GM23338 (cell line): ENCODE data around the gene DPYD.

Experiments
- CREB1 ChIP-seq: fragments of 250-450 bp; sonication (Bioruptor Pico); IDR thresholded peaks from 2 replicates; pipeline ENCODE4 v1.5.0; 2020; ENCODE audit warnings: low read depth, mild to moderate bottlenecking, moderate library complexity
- CTCF ChIP-seq, 2 experiments: fragments of 200-600 bp in 1 of 2; sonication (generic) in 1 of 2; conservative IDR thresholded peaks; 2 replicates each; pipeline versions ENCODE4 v1.5.1 to v1.6.1; 2016 to 2017; ENCODE audit warnings: antibody characterized with exemption in 2 of 2, low read depth in 2 of 2, mild to moderate bottlenecking in 2 of 2, moderate library complexity in 1 of 2
- ETS1 ChIP-seq: IDR thresholded peaks from 2 replicates; pipeline ENCODE4 v1.6.1; 2016; ENCODE audit warnings: antibody characterized with exemption
- EZH2 ChIP-seq: fragments of 200-600 bp; sonication (generic); IDR thresholded peaks from one replicate; pipeline ENCODE4 v1.8.0; 2017; ENCODE audit warnings: antibody characterized with exemption, mild to moderate bottlenecking, low read depth; ENCODE audit not compliant: unreplicated experiment
- EZH2phosphoT487 ChIP-seq: fragments of 200-600 bp; sonication (generic); IDR thresholded peaks from one replicate; pipeline ENCODE4 v1.8.1; 2018; ENCODE audit warnings: antibody characterized with exemption; ENCODE audit not compliant: unreplicated experiment
- JUNB ChIP-seq: IDR thresholded peaks from one replicate; pipeline ENCODE4 v1.6.1; 2016; ENCODE audit warnings: antibody characterized with exemption; ENCODE audit not compliant: unreplicated experiment
- NANOG ChIP-seq: IDR thresholded peaks from 2 replicates; pipeline ENCODE4 v1.6.1; 2016; ENCODE audit warnings: antibody characterized with exemption, borderline replicate concordance
- POLR2AphosphoS5 ChIP-seq: IDR thresholded peaks from 2 replicates; pipeline ENCODE4 v1.6.1; 2016; ENCODE audit warnings: antibody characterized with exemption, low read depth
- STAT1 ChIP-seq: IDR thresholded peaks from one replicate; pipeline ENCODE4 v1.6.1; 2016; ENCODE audit warnings: antibody characterized with exemption; ENCODE audit not compliant: unreplicated experiment
- ZNF114 ChIP-seq: fragments of 250-450 bp; sonication (Bioruptor Pico); IDR thresholded peaks from 2 replicates; pipeline ENCODE4 v1.5.0; 2020; ENCODE audit warnings: mild to moderate bottlenecking, moderate library complexity
- ZNF331 ChIP-seq: fragments of 250-450 bp; sonication (Bioruptor Pico); IDR thresholded peaks from 2 replicates; pipeline ENCODE4 v1.5.0; 2020; ENCODE audit warnings: low read depth, mild to moderate bottlenecking, moderate library complexity
- ZNF462 ChIP-seq: fragments of 250-450 bp; sonication (Bioruptor Pico); IDR thresholded peaks from 2 replicates; pipeline ENCODE4 v1.5.0; 2020; ENCODE audit warnings: mild to moderate bottlenecking, moderate library complexity
- TF ChIP-seq, protein P1 (sequence below): IDR thresholded peaks from one replicate; pipeline ENCODE4 v1.6.1; 2018; ENCODE audit warnings: antibody characterized with exemption; ENCODE audit not compliant: unreplicated experiment

DNA sequence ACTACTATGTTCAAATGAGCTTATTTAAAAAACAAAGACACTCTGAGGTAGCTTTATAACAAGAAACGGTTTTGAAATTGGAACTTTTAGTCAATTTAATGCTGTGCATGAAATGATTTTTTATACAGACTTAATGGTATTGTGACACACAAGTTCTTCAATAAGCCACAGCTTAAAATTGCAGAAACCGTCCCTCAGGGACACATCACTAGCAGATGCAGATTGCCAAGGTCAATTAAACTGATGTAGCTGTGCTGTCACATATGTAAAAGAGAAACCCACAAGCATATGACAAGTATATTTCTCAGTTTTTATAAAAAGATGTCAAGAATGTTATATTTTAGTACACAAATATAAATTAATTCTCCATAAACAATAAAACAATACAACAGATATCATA lies 366.9 kb downstream of the DPYD start:
- TF ChIP-seq EZH2 (no peak), CTCF (conservative IDR thresholded peaks at IDR 0.05; ENCODE audit: low read depth in 2 of 2) (no peak), POLR2AphosphoS5 (no peak), ETS1 (no peak), NANOG (no peak), ZNF114 (no peak), CREB1 (CRISPR knock-in tag) (no peak), EZH2phosphoT487 (no peak), JUNB (no peak), STAT1 (no peak), ZNF331 (no peak), ZNF462 (CRISPR knock-in tag) (no peak)
- TF ChIP-seq, protein P1, sequence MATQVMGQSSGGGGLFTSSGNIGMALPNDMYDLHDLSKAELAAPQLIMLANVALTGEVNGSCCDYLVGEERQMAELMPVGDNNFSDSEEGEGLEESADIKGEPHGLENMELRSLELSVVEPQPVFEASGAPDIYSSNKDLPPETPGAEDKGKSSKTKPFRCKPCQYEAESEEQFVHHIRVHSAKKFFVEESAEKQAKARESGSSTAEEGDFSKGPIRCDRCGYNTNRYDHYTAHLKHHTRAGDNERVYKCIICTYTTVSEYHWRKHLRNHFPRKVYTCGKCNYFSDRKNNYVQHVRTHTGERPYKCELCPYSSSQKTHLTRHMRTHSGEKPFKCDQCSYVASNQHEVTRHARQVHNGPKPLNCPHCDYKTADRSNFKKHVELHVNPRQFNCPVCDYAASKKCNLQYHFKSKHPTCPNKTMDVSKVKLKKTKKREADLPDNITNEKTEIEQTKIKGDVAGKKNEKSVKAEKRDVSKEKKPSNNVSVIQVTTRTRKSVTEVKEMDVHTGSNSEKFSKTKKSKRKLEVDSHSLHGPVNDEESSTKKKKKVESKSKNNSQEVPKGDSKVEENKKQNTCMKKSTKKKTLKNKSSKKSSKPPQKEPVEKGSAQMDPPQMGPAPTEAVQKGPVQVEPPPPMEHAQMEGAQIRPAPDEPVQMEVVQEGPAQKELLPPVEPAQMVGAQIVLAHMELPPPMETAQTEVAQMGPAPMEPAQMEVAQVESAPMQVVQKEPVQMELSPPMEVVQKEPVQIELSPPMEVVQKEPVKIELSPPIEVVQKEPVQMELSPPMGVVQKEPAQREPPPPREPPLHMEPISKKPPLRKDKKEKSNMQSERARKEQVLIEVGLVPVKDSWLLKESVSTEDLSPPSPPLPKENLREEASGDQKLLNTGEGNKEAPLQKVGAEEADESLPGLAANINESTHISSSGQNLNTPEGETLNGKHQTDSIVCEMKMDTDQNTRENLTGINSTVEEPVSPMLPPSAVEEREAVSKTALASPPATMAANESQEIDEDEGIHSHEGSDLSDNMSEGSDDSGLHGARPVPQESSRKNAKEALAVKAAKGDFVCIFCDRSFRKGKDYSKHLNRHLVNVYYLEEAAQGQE: no peak
